Neuronal stem cell (in vitro differentiated cells): ENCODE data around the gene NIPSNAP3A.

Source experiments
- DNase-seq: peaks from one replicate; pipeline ENCODE4 v3.0.0-alpha.2; 2013; ENCODE audit warnings: low spot score
- H2AFZ ChIP-seq: one replicate; pipeline ENCODE4 v1.6.1; 2013; ENCODE audit warnings: mild to moderate bottlenecking, low read length, inconsistent platforms
- H2AK5ac ChIP-seq: 2 replicates; pipeline ENCODE4 v1.6.1; 2013; ENCODE audit warnings: low read depth, mild to moderate bottlenecking, inconsistent platforms, low read length, moderate library complexity, mixed read lengths
- H2BK120ac ChIP-seq: 2 replicates; pipeline ENCODE4 v1.6.1; 2013; ENCODE audit warnings: low read depth, mild to moderate bottlenecking, inconsistent platforms, low read length, moderate library complexity, mixed read lengths
- H2BK12ac ChIP-seq: one replicate; pipeline ENCODE4 v1.6.1; 2013; ENCODE audit warnings: low read length, inconsistent platforms
- H2BK15ac ChIP-seq: 2 replicates; pipeline ENCODE4 v1.6.1; 2013; ENCODE audit warnings: mild to moderate bottlenecking, low read length, inconsistent platforms, mixed read lengths
- H2BK5ac ChIP-seq: one replicate; pipeline ENCODE4 v1.6.1; 2013; ENCODE audit warnings: inconsistent platforms, mild to moderate bottlenecking, low read length, moderate library complexity
- H3K14ac ChIP-seq: one replicate; pipeline ENCODE4 v1.6.1; 2013; ENCODE audit warnings: low read length, inconsistent platforms
- H3K18ac ChIP-seq: 2 replicates; pipeline ENCODE4 v1.6.1; 2013; ENCODE audit warnings: low read length, inconsistent platforms
- H3K23ac ChIP-seq: 2 replicates; pipeline ENCODE4 v1.6.1; 2013; ENCODE audit warnings: low read depth, mild to moderate bottlenecking, mixed read lengths, low read length, inconsistent platforms; ENCODE audit not compliant: poor library complexity
- H3K27ac ChIP-seq: replicated peaks from 3 replicates; pipeline ENCODE4 v1.5.1; 2013; ENCODE audit warnings: low read length, inconsistent platforms
- H3K27me3 ChIP-seq, 3 experiments: 2 replicates each; pipeline ENCODE4 v1.6.1; 2013; ENCODE audit warnings: low read length in 3 of 3, mild to moderate bottlenecking in 2 of 3, inconsistent platforms in 1 of 3, low read depth in 1 of 3, mixed read lengths in 1 of 3, moderate library complexity in 1 of 3; ENCODE audit not compliant: control insufficient read depth in 3 of 3, insufficient read depth in 3 of 3
- H3K36me3 ChIP-seq, 2 donors: replicated peaks in 1 of 2; 2 replicates each; pipeline ENCODE4 v1.6.1; 2013; ENCODE audit warnings: low read length in 2 of 2; ENCODE audit not compliant: control insufficient read depth in 2 of 2, insufficient read depth in 2 of 2
- H3K4ac ChIP-seq: 2 replicates; pipeline ENCODE4 v1.6.1; 2013; ENCODE audit warnings: inconsistent platforms, mild to moderate bottlenecking, low read length, moderate library complexity
- H3K4me1 ChIP-seq, 2 donors: 1 replicate in 1 of 2; 2 replicates in 1 of 2; pipeline ENCODE4 v1.6.1; 2013; ENCODE audit warnings: low read length in 2 of 2, low read depth in 1 of 2; ENCODE audit not compliant: control insufficient read depth in 2 of 2, insufficient read depth in 1 of 2
- H3K4me2 ChIP-seq: one replicate; pipeline ENCODE4 v1.6.1; 2013; ENCODE audit warnings: mild to moderate bottlenecking, low read length, inconsistent platforms; ENCODE audit not compliant: insufficient read depth, poor library complexity, severe bottlenecking
- H3K4me3 ChIP-seq, 2 donors: 2 replicates each; pipeline ENCODE4 v1.5.1; 2013; ENCODE audit warnings: low read length in 2 of 2, mild to moderate bottlenecking in 2 of 2, inconsistent platforms in 1 of 2, moderate library complexity in 1 of 2
- H3K79me1 ChIP-seq: one replicate; pipeline ENCODE4 v1.6.1; 2013; ENCODE audit warnings: low read depth, mild to moderate bottlenecking, inconsistent platforms, low read length, moderate library complexity
- H3K9ac ChIP-seq: one replicate; pipeline ENCODE4 v1.6.1; 2013; ENCODE audit warnings: mild to moderate bottlenecking, low read depth, low read length, inconsistent platforms; ENCODE audit not compliant: poor library complexity
- H3K9me3 ChIP-seq, 2 donors: replicated peaks in 1 of 2; 2 replicates each; pipeline versions ENCODE3 to v1.6.1; 2013; ENCODE audit warnings: low read length in 2 of 2, mild to moderate bottlenecking in 2 of 2, inconsistent platforms in 1 of 2, low read depth in 1 of 2, mixed read lengths in 1 of 2, moderate library complexity in 1 of 2; ENCODE audit not compliant: control insufficient read depth in 2 of 2, insufficient read depth in 1 of 2
- H4K8ac ChIP-seq: one replicate; pipeline ENCODE4 v1.6.1; 2013; ENCODE audit warnings: low read depth, mild to moderate bottlenecking, inconsistent platforms, low read length, moderate library complexity
- H4K91ac ChIP-seq: one replicate; pipeline ENCODE4 v1.6.1; 2013; ENCODE audit warnings: low read length, low read depth, mild to moderate bottlenecking, inconsistent platforms; ENCODE audit not compliant: poor library complexity
- WGBS, 2 donors: extraction: QIAGEN DNeasy Blood & Tissue Kit; methylation state at CpG; one replicate each; pipeline ENCODE4 v1.1.7; 2013; ENCODE audit warnings: missing lambda C conversion rate in 2 of 2, mixed read lengths in 1 of 2; ENCODE audit not compliant: insufficient read length in 2 of 2, insufficient replicate concordance in 1 of 2; ENCODE audit errors: extremely low coverage in 2 of 2; 5-methylcytosine and 5-hydroxymethylcytosine counted together

Gene NIPSNAP3A

GRCh38 chr9:104748359-104749031 is 1.0 kb downstream of the NIPSNAP3A start:
- no CpG with 5 or more reads among the region's 19 CpGs for WGBS, 2 donors
- peak overlapping the region; percentile 100 for H2AFZ ChIP-seq
- no peak overlapping the region for H4K8ac ChIP-seq
- no peaks in the 10 kb centered on the region for H3K9me3 ChIP-seq
- H2BK5ac ChIP-seq, result peak overlapping the region; percentile 13
- H3K23ac ChIP-seq, result peak overlapping the region; percentile 98
- no peaks in the 10 kb centered on the region for H3K36me3 ChIP-seq
- H3K9ac ChIP-seq, result peak overlapping the region; percentile 74
- H3K4me2 ChIP-seq, result peak overlapping the region; percentile 77
- H4K91ac ChIP-seq, result no peak overlapping the region
- H3K4me3 ChIP-seq, result peak overlapping the region; percentile 74 to 87
- no peak overlapping the region for H2AK5ac ChIP-seq
- H2BK12ac ChIP-seq, result no peak overlapping the region
- DNase-seq, result no peak
- no peak overlapping the region for H3K4ac ChIP-seq
- H2BK15ac ChIP-seq, result peak overlapping the region; percentile 73
- peak overlapping the region; percentile 84 for H3K18ac ChIP-seq
- H3K14ac ChIP-seq, result no peak overlapping the region
- H3K4me1 ChIP-seq, result peaks cover 2 to 6% of the 10 kb centered on the region in 2 donors
- no peak overlapping the region for H3K27ac ChIP-seq
- H3K79me1 ChIP-seq, result no peaks in the 10 kb centered on the region
- peaks cover 0 to 33% (median 0%) of the 10 kb centered on the region in 3 experiments for H3K27me3 ChIP-seq
- H2BK120ac ChIP-seq, result peak overlapping the region; percentile 63

GRCh38 chr9:104750185-104750767 is 2.8 kb downstream of the NIPSNAP3A start:
- H3K4me1 ChIP-seq, result peaks cover 2 to 6% of the 10 kb centered on the region in 2 donors
- DNase-seq, result no peak
- no peak overlapping the region for H2AK5ac ChIP-seq
- H2BK120ac ChIP-seq, result no peak overlapping the region
- no peak overlapping the region for H3K4ac ChIP-seq
- no peaks in the 10 kb centered on the region for H3K36me3 ChIP-seq
- H2BK5ac ChIP-seq, result no peak overlapping the region
- no peak overlapping the region for H3K4me3 ChIP-seq
- no peaks in the 10 kb centered on the region for H3K79me1 ChIP-seq
- no CpG with 5 or more reads among the region's 3 CpGs for WGBS, 2 donors
- no peak overlapping the region for H3K27ac ChIP-seq
- peaks cover 0 to 24% (median 0%) of the 10 kb centered on the region in 3 experiments for H3K27me3 ChIP-seq
- H2AFZ ChIP-seq, result no peak overlapping the region
- H3K4me2 ChIP-seq, result no peak overlapping the region
- H2BK15ac ChIP-seq, result no peak overlapping the region
- H3K14ac ChIP-seq, result no peak overlapping the region
- no peak overlapping the region for H3K18ac ChIP-seq
- no peak overlapping the region for H2BK12ac ChIP-seq
- H4K91ac ChIP-seq, result no peak overlapping the region
- no peaks in the 10 kb centered on the region for H3K9me3 ChIP-seq
- no peak overlapping the region for H3K23ac ChIP-seq
- no peak overlapping the region for H3K9ac ChIP-seq
- no peak overlapping the region for H4K8ac ChIP-seq

GRCh38 chr9:104758974-104759373 is 11.5 kb downstream of the NIPSNAP3A start:
- no peak for DNase-seq
- no peak overlapping the region for H2AK5ac ChIP-seq
- H3K4me2 ChIP-seq, result no peak overlapping the region
- no peaks in the 10 kb centered on the region for H3K9me3 ChIP-seq
- H3K4ac ChIP-seq, result no peak overlapping the region
- H3K23ac ChIP-seq, result no peak overlapping the region
- no peak overlapping the region for H3K14ac ChIP-seq
- H3K9ac ChIP-seq, result no peak overlapping the region
- H3K27ac ChIP-seq, result no peak overlapping the region
- no peaks in the 10 kb centered on the region for H3K4me1 ChIP-seq
- H3K18ac ChIP-seq, result no peak overlapping the region
- no peaks in the 10 kb centered on the region for H3K36me3 ChIP-seq
- H4K8ac ChIP-seq, result no peak overlapping the region
- H3K4me3 ChIP-seq, result no peak overlapping the region
- H2AFZ ChIP-seq, result no peak overlapping the region
- H2BK15ac ChIP-seq, result no peak overlapping the region
- no peaks in the 10 kb centered on the region for H3K79me1 ChIP-seq
- H3K27me3 ChIP-seq, result no peaks in the 10 kb centered on the region
- no peak overlapping the region for H2BK5ac ChIP-seq
- H2BK12ac ChIP-seq, result no peak overlapping the region
- no peak overlapping the region for H4K91ac ChIP-seq
- no CpG with 5 or more reads among the region's 3 CpGs for WGBS, 2 donors
- no peak overlapping the region for H2BK120ac ChIP-seq

- H2BK15ac ChIP-seq, result no peak overlapping the region
- no peak overlapping the region for H3K14ac ChIP-seq
- no peaks in the 10 kb centered on the region for H3K9me3 ChIP-seq
- no peak overlapping the region for H2BK12ac ChIP-seq
- H2AK5ac ChIP-seq, result no peak overlapping the region
- no CpG with 5 or more reads among the region's 5 CpGs for WGBS, 2 donors
- H3K4me3 ChIP-seq, result no peak overlapping the region
- H4K8ac ChIP-seq, result no peak overlapping the region
- no peaks in the 10 kb centered on the region for H3K36me3 ChIP-seq
- no peak overlapping the region for H3K4ac ChIP-seq
- no peak overlapping the region for H4K91ac ChIP-seq
- no peak overlapping the region for H2AFZ ChIP-seq
- no peak overlapping the region for H3K27ac ChIP-seq
- H3K4me1 ChIP-seq, result no peaks in the 10 kb centered on the region
- H3K23ac ChIP-seq, result no peak overlapping the region
- no peak overlapping the region for H2BK5ac ChIP-seq
- no peak overlapping the region for H3K18ac ChIP-seq
- H3K79me1 ChIP-seq, result no peaks in the 10 kb centered on the region
- H2BK120ac ChIP-seq, result no peak overlapping the region
- no peaks in the 10 kb centered on the region for H3K27me3 ChIP-seq
- H3K9ac ChIP-seq, result no peak overlapping the region
- no peak for DNase-seq
- no peak overlapping the region for H3K4me2 ChIP-seq
Observed at GRCh38 chr9:104765138-104765537, 17.7 kb downstream of the NIPSNAP3A start.
